GM06990 (cell line): Measurements from ENCODE around the gene GULP1.
A peak's percentile ranks its signal among the peaks of the same experiment; 100 is the strongest.
"Not testable (repeated sequence)": the region's sequence is repeated elsewhere in the genome, so short reads cannot be mapped to it uniquely, and the experiment has no call there.

Experiments used
- DNase-seq: peaks from one replicate; pipeline ENCODE4 v3.0.0-alpha.2; 2011; ENCODE audit not compliant: insufficient read length; ENCODE audit errors: extremely low read depth
- H3K27me3 ChIP-seq: replicated peaks from 2 replicates; pipeline ENCODE4 v1.6.0; 2011; ENCODE audit warnings: low read length; ENCODE audit not compliant: control insufficient read depth, insufficient read depth
- H3K36me3 ChIP-seq: 2 replicates; pipeline ENCODE4 v1.5.1; 2011; ENCODE audit warnings: low read length; ENCODE audit not compliant: control insufficient read depth, insufficient read depth
- H3K4me3 ChIP-seq: replicated peaks from 2 replicates; pipeline ENCODE4 v1.5.1; 2011; ENCODE audit warnings: low read depth, mild to moderate bottlenecking, control low read depth, low read length
- TF ChIP-seq, protein P1 (sequence below): IDR thresholded peaks from 2 replicates; pipeline ENCODE4 v1.5.1; 2011; ENCODE audit warnings: low read length, control low read depth, mild to moderate bottlenecking, inconsistent platforms; ENCODE audit not compliant: insufficient read depth, poor library complexity, severe bottlenecking

GULP1 gene

DNA sequence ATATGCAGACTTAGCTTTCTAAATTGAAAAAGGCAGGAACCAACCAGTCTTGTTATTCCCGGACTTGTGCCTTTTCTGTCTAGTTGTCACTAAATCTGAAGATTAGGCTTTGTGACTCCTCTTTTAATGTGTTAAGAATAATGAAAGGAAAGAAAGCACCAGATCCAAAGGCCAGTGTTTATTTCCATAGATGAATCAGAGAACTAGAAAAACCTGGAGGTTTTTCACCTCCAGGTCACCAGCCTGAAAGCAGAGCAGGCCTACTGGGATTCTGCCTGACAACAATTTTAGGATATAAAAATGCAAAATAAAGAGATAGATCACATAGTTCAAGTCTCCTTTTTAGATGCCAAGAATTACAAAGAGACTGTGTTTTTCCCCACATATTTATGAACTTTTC lies 160.4 kb downstream of the GULP1 start:
- no peaks in the 10 kb centered on the region for H3K27me3 ChIP-seq
- no peak overlapping the region for H3K4me3 ChIP-seq
- no peak for DNase-seq
- TF ChIP-seq, protein P1, sequence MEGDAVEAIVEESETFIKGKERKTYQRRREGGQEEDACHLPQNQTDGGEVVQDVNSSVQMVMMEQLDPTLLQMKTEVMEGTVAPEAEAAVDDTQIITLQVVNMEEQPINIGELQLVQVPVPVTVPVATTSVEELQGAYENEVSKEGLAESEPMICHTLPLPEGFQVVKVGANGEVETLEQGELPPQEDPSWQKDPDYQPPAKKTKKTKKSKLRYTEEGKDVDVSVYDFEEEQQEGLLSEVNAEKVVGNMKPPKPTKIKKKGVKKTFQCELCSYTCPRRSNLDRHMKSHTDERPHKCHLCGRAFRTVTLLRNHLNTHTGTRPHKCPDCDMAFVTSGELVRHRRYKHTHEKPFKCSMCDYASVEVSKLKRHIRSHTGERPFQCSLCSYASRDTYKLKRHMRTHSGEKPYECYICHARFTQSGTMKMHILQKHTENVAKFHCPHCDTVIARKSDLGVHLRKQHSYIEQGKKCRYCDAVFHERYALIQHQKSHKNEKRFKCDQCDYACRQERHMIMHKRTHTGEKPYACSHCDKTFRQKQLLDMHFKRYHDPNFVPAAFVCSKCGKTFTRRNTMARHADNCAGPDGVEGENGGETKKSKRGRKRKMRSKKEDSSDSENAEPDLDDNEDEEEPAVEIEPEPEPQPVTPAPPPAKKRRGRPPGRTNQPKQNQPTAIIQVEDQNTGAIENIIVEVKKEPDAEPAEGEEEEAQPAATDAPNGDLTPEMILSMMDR, result no peak
- no peaks in the 10 kb centered on the region for H3K36me3 ChIP-seq

GRCh38 chr2:188456114-188456909 lies 164.6 kb downstream of the GULP1 start:
- Histone ChIP-seq H3K36me3 (no peaks in the 10 kb centered on the region), H3K4me3 (no peak overlapping the region), H3K27me3 (no peaks in the 10 kb centered on the region)
- TF ChIP-seq, protein P1, result peak; percentile 35
- no peak for DNase-seq

GRCh38 chr2:188459061-188459460 lies 167.4 kb downstream of the GULP1 start:
- TF ChIP-seq, protein P1, result no peak
- DNase-seq, result no peak
- no peaks in the 10 kb centered on the region for H3K27me3 ChIP-seq
- no peaks in the 10 kb centered on the region for H3K36me3 ChIP-seq
- no peak overlapping the region for H3K4me3 ChIP-seq

DNA sequence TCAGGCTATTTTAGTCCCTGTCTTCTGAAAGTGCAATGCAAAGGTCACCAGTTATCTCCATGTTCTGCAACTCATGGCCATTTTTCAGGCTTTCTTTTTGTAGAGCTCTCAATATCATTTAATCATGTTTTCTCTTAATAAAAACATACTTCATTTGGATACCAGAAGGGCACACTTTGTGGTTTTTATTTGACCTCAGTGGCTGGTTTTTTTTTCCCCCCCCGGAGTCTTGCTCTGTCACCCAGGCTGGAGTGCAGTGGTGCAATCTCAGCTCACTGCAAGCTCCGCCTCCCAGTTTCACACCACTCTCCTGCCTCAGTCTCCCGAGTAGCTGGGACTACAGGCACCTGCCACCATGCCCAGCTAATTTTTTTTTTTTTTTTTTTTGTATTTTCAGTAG lies 174.4 kb downstream of the GULP1 start:
- DNase-seq, H3K36me3 ChIP-seq, H3K4me3 ChIP-seq, H3K27me3 ChIP-seq: not testable (repeated sequence)

DNA sequence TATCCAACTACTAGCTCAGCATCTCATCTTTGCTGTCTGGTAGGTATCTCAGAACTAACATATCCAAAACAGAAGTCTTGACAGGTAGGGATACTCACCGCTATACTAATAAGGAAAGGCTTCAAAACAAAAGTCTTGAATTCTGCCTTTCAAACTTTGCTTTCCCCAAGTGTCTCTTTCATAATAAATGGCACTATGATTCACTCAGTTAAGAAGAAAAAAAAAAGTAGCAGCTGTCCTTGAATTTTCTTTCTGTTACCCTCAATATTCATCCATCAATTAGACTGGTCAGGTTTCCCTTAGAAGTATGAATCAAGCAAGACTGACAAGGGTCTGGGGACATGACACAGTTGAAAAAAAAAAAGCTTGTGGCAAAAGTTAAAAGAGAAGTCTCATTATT lies 175.1 kb downstream of the GULP1 start:
- no peak overlapping the region for H3K4me3 ChIP-seq
- no peaks in the 10 kb centered on the region for H3K27me3 ChIP-seq
- H3K36me3 ChIP-seq, result no peaks in the 10 kb centered on the region
- TF ChIP-seq, protein P1, result no peak
- DNase-seq, result no peak

DNA sequence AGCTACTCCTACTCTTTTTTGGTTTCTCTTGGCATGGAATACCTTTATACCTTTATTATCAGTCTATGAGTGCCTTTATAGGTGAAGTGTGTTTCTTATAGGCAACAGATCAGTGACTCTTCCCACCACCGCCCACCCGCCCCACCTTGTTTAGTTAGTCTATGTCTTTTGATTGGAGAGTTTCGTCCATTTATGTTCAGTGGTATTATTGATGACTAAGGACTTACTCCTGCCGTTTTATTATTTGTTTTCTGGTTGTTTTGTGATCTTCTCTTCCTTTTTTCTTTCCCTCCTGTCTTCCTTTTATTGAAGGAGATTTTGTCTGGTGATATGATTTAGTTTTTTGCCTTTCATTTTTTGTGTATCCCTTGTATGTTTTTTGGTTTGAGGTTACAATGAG lies 179.5 kb downstream of the GULP1 start:
- no peak for DNase-seq
- no peak overlapping the region for H3K4me3 ChIP-seq
- H3K36me3 ChIP-seq, result no peaks in the 10 kb centered on the region
- H3K27me3 ChIP-seq, result no peaks in the 10 kb centered on the region
- TF ChIP-seq, protein P1, result no peak
